H1 (cell line): ENCODE results near the gene SLC39A11. TPM values are rescaled to one million over a fixed set of nuclear protein-coding genes. Genes with fewer than 3 reads are reported as not detected.

Experiments used
- BRCA1 ChIP-seq: IDR thresholded peaks from 2 replicates; pipeline ENCODE4 v1.6.1; 2012; ENCODE audit warnings: low read depth, low read length, improper control_type of control experiment
- CHD1 ChIP-seq: IDR thresholded peaks from 2 replicates; pipeline ENCODE4 v1.6.1; 2012; ENCODE audit warnings: low read depth, low read length, improper control_type of control experiment
- EZH2 ChIP-seq: fragments of 200-600 bp; sonication (generic); IDR thresholded peaks from 2 replicates; pipeline ENCODE4 v1.7.1; 2012; ENCODE audit warnings: low read depth, mild to moderate bottlenecking, moderate library complexity, low read length, inconsistent platforms; ENCODE audit not compliant: severe bottlenecking
- FOSL1 ChIP-seq: IDR thresholded peaks from 2 replicates; pipeline ENCODE4 v1.6.1; 2011; ENCODE audit warnings: mild to moderate bottlenecking, low read depth, low read length, moderate library complexity; ENCODE audit not compliant: insufficient read depth
- RXRA ChIP-seq: IDR thresholded peaks from 2 replicates; pipeline ENCODE4 v1.6.1; 2011; ENCODE audit warnings: low read depth, mild to moderate bottlenecking, low read length, moderate library complexity; ENCODE audit not compliant: insufficient read depth
- polyA plus RNA-seq, 7 experiments: library from polyadenylated mRNA; depleted of rRNA in 3 of 7; stranded (reverse) in 5 of 7; unstranded in 2 of 7; fragments of >200 nt in 5 of 7; fragments of 200-250 nt in 2 of 7; gene quantifications; 1 replicate in 5 of 7; 2 replicates in 1 of 7; 4 replicates in 1 of 7; pipeline versions ENCODE4 v1.2.1 to v1.2.3, GENCODE V29; 2011 to 2013; ENCODE audit warnings: missing spikeins in 2 of 7, mixed read lengths in 2 of 7
- total RNA-seq: library from RNA; stranded (reverse); fragmentation: NEBNext Ultra II Directional; extraction: Animal tissue kit (Norgen Biotek cat#: 25700); gene quantifications from 2 replicates; pipeline ENCODE4 v1.2.1, GENCODE V29; 2021

The SLC39A11 gene
- total and polyA plus RNA-seq, 2 of the 8 experiments (the other 6 are each of a cell fraction or from before 2014, with no cell fraction given): 12.2 to 19.6 TPM

DNA sequence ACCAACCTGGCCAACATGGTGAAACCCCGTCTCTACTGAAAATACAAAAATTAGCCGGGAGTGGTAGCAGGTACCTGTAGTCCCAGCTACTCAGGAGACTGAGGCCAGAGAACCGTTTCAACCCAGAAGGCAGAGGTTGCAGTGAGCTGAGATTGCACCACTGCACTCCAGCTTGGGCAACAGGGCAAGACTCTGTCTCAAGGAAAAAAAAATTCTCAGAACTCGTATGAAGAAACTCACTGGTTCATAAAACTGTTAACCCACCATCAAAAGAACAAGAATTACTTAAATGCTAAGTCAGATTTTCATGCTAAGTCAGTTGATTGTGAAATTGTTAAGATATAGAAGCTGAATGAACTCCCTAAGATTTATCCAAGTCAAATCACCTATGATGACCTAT, 31.3 kb downstream of the SLC39A11 start (continued):
- TF ChIP-seq FOSL1 (no peak), BRCA1 (no peak), CHD1 (no peak), RXRA (no peak), EZH2 (no peak)
